ENCODE results near the gene SLC39A11.

GRCh38 chr17:72702998-72703397, 389.5 kb downstream of the SLC39A11 start:
- TF ChIP-seq POLR2A (IDR thresholded peaks at IDR 0.05) (no peak), EP300 (IDR thresholded peaks at IDR 0.05) (no peak)
- TF ChIP-seq, protein P1, sequence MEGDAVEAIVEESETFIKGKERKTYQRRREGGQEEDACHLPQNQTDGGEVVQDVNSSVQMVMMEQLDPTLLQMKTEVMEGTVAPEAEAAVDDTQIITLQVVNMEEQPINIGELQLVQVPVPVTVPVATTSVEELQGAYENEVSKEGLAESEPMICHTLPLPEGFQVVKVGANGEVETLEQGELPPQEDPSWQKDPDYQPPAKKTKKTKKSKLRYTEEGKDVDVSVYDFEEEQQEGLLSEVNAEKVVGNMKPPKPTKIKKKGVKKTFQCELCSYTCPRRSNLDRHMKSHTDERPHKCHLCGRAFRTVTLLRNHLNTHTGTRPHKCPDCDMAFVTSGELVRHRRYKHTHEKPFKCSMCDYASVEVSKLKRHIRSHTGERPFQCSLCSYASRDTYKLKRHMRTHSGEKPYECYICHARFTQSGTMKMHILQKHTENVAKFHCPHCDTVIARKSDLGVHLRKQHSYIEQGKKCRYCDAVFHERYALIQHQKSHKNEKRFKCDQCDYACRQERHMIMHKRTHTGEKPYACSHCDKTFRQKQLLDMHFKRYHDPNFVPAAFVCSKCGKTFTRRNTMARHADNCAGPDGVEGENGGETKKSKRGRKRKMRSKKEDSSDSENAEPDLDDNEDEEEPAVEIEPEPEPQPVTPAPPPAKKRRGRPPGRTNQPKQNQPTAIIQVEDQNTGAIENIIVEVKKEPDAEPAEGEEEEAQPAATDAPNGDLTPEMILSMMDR (IDR thresholded peaks at IDR 0.05) = no peak
